ENCODE measurements around the gene UNC79. TPM values are rescaled to one million over a fixed set of nuclear protein-coding genes. Genes with fewer than 3 reads are reported as not detected.
A peak's percentile ranks its signal among the peaks of the same experiment; 100 is the strongest.

UNC79 gene
- total RNA-seq, 1 donor from 2014 or later: 2.6 TPM

DNA sequence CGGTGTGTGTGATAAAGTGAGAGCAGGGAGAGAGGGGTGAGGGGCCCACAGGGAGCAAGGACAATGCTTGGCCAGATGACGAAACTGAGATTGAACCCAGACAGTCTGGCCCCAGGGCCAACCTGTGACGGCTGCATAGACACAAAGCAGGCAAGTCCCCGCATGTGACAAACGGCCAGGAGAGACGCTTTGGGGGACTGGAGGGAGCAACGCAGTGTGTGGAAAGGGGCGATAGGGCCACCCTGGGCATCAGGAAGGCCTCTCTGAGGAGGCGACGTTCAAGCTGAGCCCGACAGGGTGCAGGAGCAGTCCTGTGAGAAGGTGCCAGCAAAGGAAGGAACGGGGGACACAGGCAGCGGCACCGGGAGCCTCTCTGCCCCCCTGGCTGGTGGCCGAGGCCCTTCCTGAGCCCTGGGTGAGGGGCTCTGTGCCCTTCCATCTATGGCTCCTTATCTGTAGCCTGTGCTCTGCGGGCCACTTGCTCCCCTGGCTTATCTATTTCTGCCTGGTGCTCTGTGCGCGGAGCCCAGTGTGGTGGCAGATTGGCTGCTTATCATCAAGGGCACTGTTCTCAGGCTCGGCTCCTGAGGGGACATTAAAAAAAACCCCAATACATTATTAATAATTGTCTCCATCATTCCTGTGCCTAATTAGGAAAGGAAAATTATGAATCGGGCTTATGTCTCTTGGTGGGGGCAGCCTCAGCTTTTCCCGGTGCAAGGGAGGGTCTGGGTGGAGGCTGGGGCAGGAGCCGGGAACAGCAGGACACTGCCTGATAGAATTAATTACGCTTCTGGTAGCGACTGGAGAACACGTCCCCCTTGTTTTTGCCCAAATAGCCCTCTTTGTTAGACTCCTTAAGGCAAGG is 317.7 kb downstream of the UNC79 start:
- Mint-ChIP-seq H3K9me3 (ENCODE audit: low read depth) (no peaks in the 10 kb centered on the region), H3K27ac (no peak overlapping the region), H3K4me1 (ENCODE audit: low read depth) (peaks cover 41% of the 10 kb centered on the region), H3K36me3 (ENCODE audit: insufficient read depth) (no peaks in the 10 kb centered on the region), H3K27me3 (peaks cover 6% of the 10 kb centered on the region), H3K4me3 (ENCODE audit: low read depth) (no peak overlapping the region)
- TF ChIP-seq, protein P1, sequence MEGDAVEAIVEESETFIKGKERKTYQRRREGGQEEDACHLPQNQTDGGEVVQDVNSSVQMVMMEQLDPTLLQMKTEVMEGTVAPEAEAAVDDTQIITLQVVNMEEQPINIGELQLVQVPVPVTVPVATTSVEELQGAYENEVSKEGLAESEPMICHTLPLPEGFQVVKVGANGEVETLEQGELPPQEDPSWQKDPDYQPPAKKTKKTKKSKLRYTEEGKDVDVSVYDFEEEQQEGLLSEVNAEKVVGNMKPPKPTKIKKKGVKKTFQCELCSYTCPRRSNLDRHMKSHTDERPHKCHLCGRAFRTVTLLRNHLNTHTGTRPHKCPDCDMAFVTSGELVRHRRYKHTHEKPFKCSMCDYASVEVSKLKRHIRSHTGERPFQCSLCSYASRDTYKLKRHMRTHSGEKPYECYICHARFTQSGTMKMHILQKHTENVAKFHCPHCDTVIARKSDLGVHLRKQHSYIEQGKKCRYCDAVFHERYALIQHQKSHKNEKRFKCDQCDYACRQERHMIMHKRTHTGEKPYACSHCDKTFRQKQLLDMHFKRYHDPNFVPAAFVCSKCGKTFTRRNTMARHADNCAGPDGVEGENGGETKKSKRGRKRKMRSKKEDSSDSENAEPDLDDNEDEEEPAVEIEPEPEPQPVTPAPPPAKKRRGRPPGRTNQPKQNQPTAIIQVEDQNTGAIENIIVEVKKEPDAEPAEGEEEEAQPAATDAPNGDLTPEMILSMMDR (IDR thresholded peaks at IDR 0.05; ENCODE audit: unreplicated experiment): no peak
- no peak for DNase-seq (ENCODE audit: low spot score, unreplicated experiment)

DNA sequence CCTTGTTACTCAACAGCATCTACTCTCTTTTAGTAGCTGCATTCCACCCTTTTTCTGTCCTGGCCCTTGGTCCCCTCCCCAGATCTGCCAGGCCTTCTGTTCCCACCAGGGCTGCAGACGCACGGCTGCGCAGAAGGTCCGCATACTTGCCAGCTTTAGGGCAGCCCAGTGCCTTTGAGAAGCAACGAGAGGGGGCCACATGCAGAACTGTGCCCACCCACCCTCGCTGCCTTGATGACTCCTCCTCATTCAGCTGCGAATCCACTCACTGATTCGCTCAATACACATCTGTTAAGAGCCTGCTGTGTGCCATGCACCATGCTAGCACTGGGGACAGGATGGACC is 318.3 kb downstream of the UNC79 start:
- DNase-seq (ENCODE audit: low spot score, unreplicated experiment): no peak
- H3K36me3 Mint-ChIP-seq (ENCODE audit: insufficient read depth): no peaks in the 10 kb centered on the region
- TF ChIP-seq, protein P1 (IDR thresholded peaks at IDR 0.05; ENCODE audit: unreplicated experiment): no peak
- H3K4me1 Mint-ChIP-seq (ENCODE audit: low read depth): peaks cover 41% of the 10 kb centered on the region
- no peak overlapping the region for H3K27ac Mint-ChIP-seq
- peaks cover 6% of the 10 kb centered on the region for H3K27me3 Mint-ChIP-seq
- H3K9me3 Mint-ChIP-seq (ENCODE audit: low read depth): no peaks in the 10 kb centered on the region
- H3K4me3 Mint-ChIP-seq (ENCODE audit: low read depth): no peak overlapping the region

GRCh38 chr14:93751946-93752655 is 321.4 kb downstream of the UNC79 start:
- H3K27me3 Mint-ChIP-seq: no peaks in the 10 kb centered on the region
- no peaks in the 10 kb centered on the region for H3K36me3 Mint-ChIP-seq (ENCODE audit: insufficient read depth)
- H3K4me3 Mint-ChIP-seq (ENCODE audit: low read depth): no peak overlapping the region
- no peaks in the 10 kb centered on the region for H3K9me3 Mint-ChIP-seq (ENCODE audit: low read depth)
- peaks cover 25% of the 10 kb centered on the region for H3K4me1 Mint-ChIP-seq (ENCODE audit: low read depth)
- TF ChIP-seq, protein P1 (IDR thresholded peaks at IDR 0.05; ENCODE audit: unreplicated experiment): no peak
- DNase-seq (ENCODE audit: low spot score, unreplicated experiment): no peak
- peak overlapping the region; percentile 73 for H3K27ac Mint-ChIP-seq

DNA sequence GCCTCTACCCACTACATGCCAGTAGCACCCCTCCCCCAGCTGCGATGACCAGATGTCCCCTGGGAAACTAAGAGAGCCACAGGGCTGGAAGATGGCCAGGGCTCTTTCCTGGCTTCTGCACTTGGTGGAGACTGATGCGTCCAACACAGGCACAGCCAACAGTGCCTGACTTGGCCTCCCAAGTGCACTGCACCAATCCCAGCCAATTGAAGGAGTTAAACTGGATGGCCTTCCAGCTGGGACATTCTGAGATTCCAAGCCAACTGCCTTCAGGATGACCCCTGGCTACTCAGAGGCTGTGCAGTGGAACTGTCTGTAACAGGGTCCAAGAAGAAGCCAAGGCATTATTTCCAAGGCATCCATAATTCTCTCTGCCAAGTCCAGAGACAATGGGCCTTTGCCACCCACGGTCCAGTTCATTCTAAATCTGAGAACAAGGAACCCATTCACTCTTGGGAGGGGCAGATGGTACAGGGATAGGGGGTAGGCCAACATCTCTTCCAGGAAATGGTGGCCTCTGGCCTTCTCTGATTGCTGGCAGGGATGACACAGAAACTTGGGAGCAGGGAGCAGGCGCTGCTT is 322.3 kb downstream of the UNC79 start:
- no peak overlapping the region for H3K27ac Mint-ChIP-seq
- H3K36me3 Mint-ChIP-seq (ENCODE audit: insufficient read depth): no peaks in the 10 kb centered on the region
- no peak for DNase-seq (ENCODE audit: low spot score, unreplicated experiment)
- H3K4me3 Mint-ChIP-seq (ENCODE audit: low read depth): no peak overlapping the region
- no peaks in the 10 kb centered on the region for H3K27me3 Mint-ChIP-seq
- H3K9me3 Mint-ChIP-seq (ENCODE audit: low read depth): no peaks in the 10 kb centered on the region
- H3K4me1 Mint-ChIP-seq (ENCODE audit: low read depth): peaks cover 15% of the 10 kb centered on the region
- TF ChIP-seq, protein P1 (IDR thresholded peaks at IDR 0.05; ENCODE audit: unreplicated experiment): no peak

DNA sequence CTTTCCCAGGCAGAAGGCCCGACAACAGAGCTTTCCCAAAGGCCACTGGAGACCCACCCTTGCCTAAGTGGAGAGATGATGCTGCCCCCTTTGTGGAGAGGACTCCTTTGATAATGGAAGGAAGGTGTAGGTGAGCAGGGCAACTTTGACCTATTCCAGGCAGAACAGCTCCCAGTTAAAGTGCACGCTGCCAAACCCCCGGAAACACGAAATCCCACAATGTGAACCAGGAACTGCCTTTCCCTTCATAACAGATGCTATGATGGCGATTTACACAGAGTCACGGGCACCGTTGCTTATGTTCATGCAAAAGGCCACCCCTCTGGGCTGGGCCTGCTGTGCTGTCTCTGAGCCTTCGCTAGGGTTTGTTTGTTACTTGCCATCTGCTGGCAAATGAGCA is 322.9 kb downstream of the UNC79 start:
- no peak for DNase-seq (ENCODE audit: low spot score, unreplicated experiment)
- no peaks in the 10 kb centered on the region for H3K27me3 Mint-ChIP-seq
- TF ChIP-seq, protein P1 (IDR thresholded peaks at IDR 0.05; ENCODE audit: unreplicated experiment): no peak
- H3K36me3 Mint-ChIP-seq (ENCODE audit: insufficient read depth): no peaks in the 10 kb centered on the region
- no peaks in the 10 kb centered on the region for H3K9me3 Mint-ChIP-seq (ENCODE audit: low read depth)
- H3K4me1 Mint-ChIP-seq (ENCODE audit: low read depth): peaks cover 12% of the 10 kb centered on the region
- H3K27ac Mint-ChIP-seq: no peak overlapping the region
- no peak overlapping the region for H3K4me3 Mint-ChIP-seq (ENCODE audit: low read depth)

Measured in progenitor cell of endocrine pancreas (in vitro differentiated cells).